AG09309 (cell line): ENCODE results near the gene IPP.

Source experiments
- DNase-seq: peaks from one replicate; pipeline ENCODE4 v3.0.0-alpha.2; 2010; ENCODE audit warnings: low read depth
- H3K4me3 ChIP-seq: 2 replicates; pipeline ENCODE4 v1.5.1; 2011; ENCODE audit warnings: mild to moderate bottlenecking, low read depth, low read length, moderate library complexity; ENCODE audit not compliant: control insufficient read depth
- TF ChIP-seq, protein P1 (sequence below): IDR thresholded peaks from 2 replicates; pipeline ENCODE4 v1.5.1; 2011; ENCODE audit warnings: mild to moderate bottlenecking, low read depth, low read length, inconsistent platforms; ENCODE audit not compliant: insufficient read depth, control insufficient read depth; ENCODE audit errors: missing control alignments

Gene IPP

DNA sequence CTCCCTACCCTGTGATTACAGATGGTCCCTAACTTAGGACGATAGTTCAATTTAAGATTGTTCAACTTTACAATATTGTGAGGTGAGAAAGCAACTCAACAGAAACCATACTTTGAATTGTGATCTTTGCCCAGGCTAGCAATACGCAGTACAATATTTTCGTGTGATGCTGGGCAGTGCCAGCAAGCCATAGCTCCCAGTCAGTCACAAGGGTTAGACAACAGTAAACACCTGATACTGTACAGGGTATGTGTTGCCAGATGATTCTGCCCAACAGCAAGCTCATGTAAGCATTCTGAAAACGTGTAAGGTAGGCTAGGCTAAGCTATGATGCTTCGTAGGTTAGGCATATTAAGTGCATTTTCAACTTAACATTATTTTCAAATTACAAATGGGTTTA is 76.0 kb downstream of the IPP start:
- H3K4me3 ChIP-seq: no peak overlapping the region
- TF ChIP-seq, protein P1, sequence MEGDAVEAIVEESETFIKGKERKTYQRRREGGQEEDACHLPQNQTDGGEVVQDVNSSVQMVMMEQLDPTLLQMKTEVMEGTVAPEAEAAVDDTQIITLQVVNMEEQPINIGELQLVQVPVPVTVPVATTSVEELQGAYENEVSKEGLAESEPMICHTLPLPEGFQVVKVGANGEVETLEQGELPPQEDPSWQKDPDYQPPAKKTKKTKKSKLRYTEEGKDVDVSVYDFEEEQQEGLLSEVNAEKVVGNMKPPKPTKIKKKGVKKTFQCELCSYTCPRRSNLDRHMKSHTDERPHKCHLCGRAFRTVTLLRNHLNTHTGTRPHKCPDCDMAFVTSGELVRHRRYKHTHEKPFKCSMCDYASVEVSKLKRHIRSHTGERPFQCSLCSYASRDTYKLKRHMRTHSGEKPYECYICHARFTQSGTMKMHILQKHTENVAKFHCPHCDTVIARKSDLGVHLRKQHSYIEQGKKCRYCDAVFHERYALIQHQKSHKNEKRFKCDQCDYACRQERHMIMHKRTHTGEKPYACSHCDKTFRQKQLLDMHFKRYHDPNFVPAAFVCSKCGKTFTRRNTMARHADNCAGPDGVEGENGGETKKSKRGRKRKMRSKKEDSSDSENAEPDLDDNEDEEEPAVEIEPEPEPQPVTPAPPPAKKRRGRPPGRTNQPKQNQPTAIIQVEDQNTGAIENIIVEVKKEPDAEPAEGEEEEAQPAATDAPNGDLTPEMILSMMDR: no peak
- DNase-seq: no peak

- TF ChIP-seq, protein P1: no peak
- no peak for DNase-seq
Measured at GRCh38 chr1:45673956-45674355, 76.5 kb downstream of the IPP start.

GRCh38 chr1:45669859-45670655 is 80.4 kb downstream of the IPP start:
- no peak overlapping the region for H3K4me3 ChIP-seq
- DNase-seq: no peak
- TF ChIP-seq, protein P1: no peak

More at GRCh38 chr1:45673956-45674355, 76.5 kb downstream of the IPP start:
- no peak overlapping the region for H3K4me3 ChIP-seq

DNA sequence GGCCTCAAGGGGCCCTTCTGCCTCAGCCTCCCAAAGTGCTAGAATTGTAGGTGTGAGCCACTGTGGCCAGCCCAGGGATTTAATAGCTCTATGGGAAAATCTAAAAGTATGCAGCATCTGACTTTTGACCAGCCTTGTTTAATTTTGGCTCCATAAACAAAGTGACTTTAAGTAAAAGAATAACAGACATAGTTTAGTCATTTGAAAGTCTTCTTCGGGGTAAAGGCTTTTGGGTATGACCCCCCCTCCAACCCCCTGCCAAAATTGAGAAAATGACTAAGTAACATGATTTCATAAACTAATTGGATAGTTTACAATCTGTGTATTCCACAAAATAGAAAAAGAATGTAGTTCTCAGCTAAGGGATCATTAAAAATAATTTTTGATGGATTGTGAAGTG is 81.1 kb downstream of the IPP start:
- TF ChIP-seq, protein P1: no peak
- no peak overlapping the region for H3K4me3 ChIP-seq
- no peak for DNase-seq

DNA sequence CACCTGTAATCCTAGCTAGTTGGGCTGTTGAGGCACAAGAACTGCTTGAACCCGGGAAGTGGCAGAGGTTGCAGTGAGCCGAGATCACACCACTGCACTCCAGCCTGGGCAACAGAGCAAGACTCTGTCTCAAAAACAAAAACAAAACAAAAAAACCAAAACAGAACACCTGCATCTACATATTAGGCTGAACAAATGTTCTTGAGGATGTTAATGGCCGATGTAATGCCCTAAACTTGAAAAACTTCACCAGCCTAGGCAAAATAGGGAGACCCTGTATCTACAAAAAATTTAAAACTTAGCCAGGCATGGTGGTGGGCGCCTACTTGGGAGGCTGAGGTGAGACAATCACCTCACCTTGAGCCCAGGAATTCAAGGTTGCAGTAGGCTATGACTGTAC is 81.9 kb downstream of the IPP start:
- DNase-seq: no peak

DNA sequence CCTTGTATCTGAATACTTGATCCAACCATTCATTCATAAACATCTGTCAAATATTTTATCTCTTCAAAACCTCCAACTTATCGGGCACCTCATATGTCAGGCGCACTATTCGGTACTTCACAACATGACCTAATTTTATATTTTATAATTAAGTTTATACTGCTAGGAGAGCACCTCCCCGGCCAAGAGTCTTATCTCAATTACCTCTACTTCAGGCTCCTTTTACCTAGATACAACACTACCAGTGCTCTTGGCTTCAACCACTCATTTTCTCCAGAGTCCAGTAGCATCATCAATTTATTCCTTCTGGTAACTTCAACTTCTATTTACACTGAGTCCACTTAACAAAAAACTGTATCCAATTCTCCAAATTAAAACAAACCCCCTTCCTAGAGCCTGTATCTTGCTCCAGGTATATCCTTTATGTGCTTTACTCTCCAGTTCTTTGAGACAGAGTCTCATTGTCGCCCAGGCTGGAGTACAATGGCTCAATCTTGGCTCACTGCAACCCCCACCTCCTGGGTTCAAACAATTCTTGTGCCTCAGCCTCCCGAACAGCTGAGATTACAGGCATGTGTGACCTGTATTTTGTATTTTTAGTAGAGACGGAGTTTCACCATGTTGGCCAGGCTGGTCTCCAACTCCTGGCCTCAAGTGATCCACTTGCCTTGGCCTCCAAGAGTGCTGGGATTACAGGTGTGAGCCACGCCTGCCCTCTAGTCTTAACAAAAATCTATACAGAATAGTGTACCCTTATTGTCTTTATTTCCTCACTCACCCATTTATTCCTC is 82.9 kb downstream of the IPP start:
- no peak for DNase-seq
- no peak overlapping the region for H3K4me3 ChIP-seq
- TF ChIP-seq, protein P1: no peak

More for the DNA sequence above, 81.9 kb downstream of the IPP start:
- H3K4me3 ChIP-seq: no peak overlapping the region
- TF ChIP-seq, protein P1: no peak
